ENCODE results near the gene SETD2. TPM values are rescaled to one million over a fixed set of nuclear protein-coding genes. Genes with fewer than 3 reads are reported as not detected.

Gene SETD2
- total and polyA plus RNA-seq, 9 of the 15 experiments (the other 6 are each of a cell fraction or from before 2014, with no cell fraction given): 8.2 to 44.0 (median 33.6) TPM

- TF ChIP-seq BACH1 (tag; IDR thresholded peaks at IDR 0.05): no peak; the same call in 1 of the 2 replicates
- no peak for TF ChIP-seq MIER1 (IDR thresholded peaks at IDR 0.05; ENCODE audit: low read depth)
- no peak for TF ChIP-seq ZNF518B (CRISPR knock-in tag; IDR thresholded peaks at IDR 0.05)
- TF ChIP-seq ZNF830 (CRISPR knock-in tag; IDR thresholded peaks at IDR 0.05): no peak
- no peak for TF ChIP-seq ELK3 (CRISPR knock-in tag; IDR thresholded peaks at IDR 0.05)
- peak; percentile 32; the same call in 1 of the 2 replicates for TF ChIP-seq TAL1 (IDR thresholded peaks at IDR 0.05)
- no peak for TF ChIP-seq SNRNP70 (optimal IDR thresholded peaks at IDR 0.05; ENCODE audit: low read depth, low read length)
- TF ChIP-seq ZNF77 (CRISPR knock-in tag; IDR thresholded peaks at IDR 0.05): no peak
- TF ChIP-seq PBX2 (CRISPR knock-in tag; IDR thresholded peaks at IDR 0.05; ENCODE audit: low read depth): no peak
- peak; percentile 83 for TF ChIP-seq PBX2 (tag; conservative IDR thresholded peaks at IDR 0.05; ENCODE audit: low read depth)
- TF ChIP-seq ATF3 (IDR thresholded peaks at IDR 0.05): peak; percentile 71
- TF ChIP-seq ATF3 (CRISPR knock-in tag; conservative IDR thresholded peaks at IDR 0.05): no peak
- peak; percentile 90 for TF ChIP-seq DPF2 (IDR thresholded peaks at IDR 0.05)
- no peak for TF ChIP-seq RBM34 (IDR thresholded peaks at IDR 0.05; ENCODE audit: borderline replicate concordance, insufficient read depth, low read length)
- TF ChIP-seq SMAD3 (CRISPR knock-in tag; conservative IDR thresholded peaks at IDR 0.05): no peak
- no peak for TF ChIP-seq ZNF589 (CRISPR knock-in tag; IDR thresholded peaks at IDR 0.05; ENCODE audit: low read depth)
- peak; percentile 80 for TF ChIP-seq ARID1B (IDR thresholded peaks at IDR 0.05)
- TF ChIP-seq ZBED1 (IDR thresholded peaks at IDR 0.05): no peak
- TF ChIP-seq ZNF717 (CRISPR knock-in tag; IDR thresholded peaks at IDR 0.05): no peak
- TF ChIP-seq ATF2 (CRISPR knock-in tag; IDR thresholded peaks at IDR 0.05): no peak
- peak; percentile 39; the same call in 1 of the 2 replicates for TF ChIP-seq ZBTB7A (IDR thresholded peaks at IDR 0.05; ENCODE audit: borderline replicate concordance, control insufficient read depth, low read depth, low read length)
Measured at GRCh38 chr3:47016934-47017435, 146.9 kb downstream of the SETD2 start (continued).
